LNCaP clone FGC (cell line): ENCODE measurements around the gene SEMA3B.
A peak's percentile ranks its signal among the peaks of the same experiment; 100 is the strongest.

ENCODE experiments used
- DNase-seq: peaks from one replicate; pipeline ENCODE4 v3.0.0-alpha.2; 2011; ENCODE audit warnings: low read depth
- H3K4me3 ChIP-seq: 2 replicates; pipeline ENCODE4 v1.5.1; 2011; ENCODE audit warnings: mild to moderate bottlenecking, low read depth, low read length, control low read depth
- TF ChIP-seq, protein P1 (sequence below): IDR thresholded peaks from 2 replicates; pipeline ENCODE4 v1.5.1; 2012; ENCODE audit warnings: mild to moderate bottlenecking; ENCODE audit not compliant: control insufficient read depth, insufficient read depth; ENCODE audit errors: extremely low read depth

Gene SEMA3B

GRCh38 chr3:50323614-50324199 lies 54.8 kb downstream of the SEMA3B start:
- TF ChIP-seq, protein P1, sequence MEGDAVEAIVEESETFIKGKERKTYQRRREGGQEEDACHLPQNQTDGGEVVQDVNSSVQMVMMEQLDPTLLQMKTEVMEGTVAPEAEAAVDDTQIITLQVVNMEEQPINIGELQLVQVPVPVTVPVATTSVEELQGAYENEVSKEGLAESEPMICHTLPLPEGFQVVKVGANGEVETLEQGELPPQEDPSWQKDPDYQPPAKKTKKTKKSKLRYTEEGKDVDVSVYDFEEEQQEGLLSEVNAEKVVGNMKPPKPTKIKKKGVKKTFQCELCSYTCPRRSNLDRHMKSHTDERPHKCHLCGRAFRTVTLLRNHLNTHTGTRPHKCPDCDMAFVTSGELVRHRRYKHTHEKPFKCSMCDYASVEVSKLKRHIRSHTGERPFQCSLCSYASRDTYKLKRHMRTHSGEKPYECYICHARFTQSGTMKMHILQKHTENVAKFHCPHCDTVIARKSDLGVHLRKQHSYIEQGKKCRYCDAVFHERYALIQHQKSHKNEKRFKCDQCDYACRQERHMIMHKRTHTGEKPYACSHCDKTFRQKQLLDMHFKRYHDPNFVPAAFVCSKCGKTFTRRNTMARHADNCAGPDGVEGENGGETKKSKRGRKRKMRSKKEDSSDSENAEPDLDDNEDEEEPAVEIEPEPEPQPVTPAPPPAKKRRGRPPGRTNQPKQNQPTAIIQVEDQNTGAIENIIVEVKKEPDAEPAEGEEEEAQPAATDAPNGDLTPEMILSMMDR, result no peak
- H3K4me3 ChIP-seq, result no peak overlapping the region
- DNase-seq, result no peak

DNA sequence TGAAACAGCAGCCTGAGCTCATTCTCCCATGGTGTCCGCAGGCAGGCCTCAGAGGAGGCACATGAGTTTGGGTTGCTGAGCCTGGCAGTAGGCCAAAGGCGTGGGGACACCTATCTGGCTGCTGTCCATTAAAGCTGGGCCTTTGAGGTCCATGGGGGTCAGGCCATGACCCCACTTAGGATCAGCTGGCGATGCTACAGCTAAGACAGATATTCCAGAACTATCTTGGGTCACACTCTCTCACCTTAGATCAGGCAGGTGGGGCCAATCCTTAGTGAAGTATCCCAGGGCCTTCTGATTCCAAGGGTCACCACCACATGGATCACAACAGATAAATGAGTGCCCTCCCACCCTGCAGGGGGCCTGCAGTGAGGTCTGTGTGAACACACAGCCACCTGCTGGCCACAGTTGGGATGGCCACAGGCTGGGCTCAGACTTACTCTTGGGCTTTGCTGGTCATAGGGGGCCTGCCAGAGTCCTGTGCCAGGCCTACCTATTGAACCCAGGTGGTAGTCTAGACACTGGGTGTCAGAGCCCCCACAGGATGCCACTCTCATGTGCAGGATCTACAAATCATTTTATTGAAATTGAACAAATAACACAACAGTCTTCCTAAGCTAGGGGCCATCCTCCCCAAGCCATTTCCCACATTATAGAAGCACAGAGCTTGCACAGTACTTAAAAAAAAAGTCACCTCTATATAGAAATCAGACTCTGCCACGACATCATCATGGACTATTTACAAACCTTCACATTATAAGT lies 55.6 kb downstream of the SEMA3B start:
- DNase-seq, result no peak
- TF ChIP-seq, protein P1, result peak; percentile 88
- H3K4me3 ChIP-seq, result no peak overlapping the region

- TF ChIP-seq, protein P1, result no peak
- DNase-seq, result no peak
- no peak overlapping the region for H3K4me3 ChIP-seq
Measured at GRCh38 chr3:50325113-50325480, 56.1 kb downstream of the SEMA3B start.

DNA sequence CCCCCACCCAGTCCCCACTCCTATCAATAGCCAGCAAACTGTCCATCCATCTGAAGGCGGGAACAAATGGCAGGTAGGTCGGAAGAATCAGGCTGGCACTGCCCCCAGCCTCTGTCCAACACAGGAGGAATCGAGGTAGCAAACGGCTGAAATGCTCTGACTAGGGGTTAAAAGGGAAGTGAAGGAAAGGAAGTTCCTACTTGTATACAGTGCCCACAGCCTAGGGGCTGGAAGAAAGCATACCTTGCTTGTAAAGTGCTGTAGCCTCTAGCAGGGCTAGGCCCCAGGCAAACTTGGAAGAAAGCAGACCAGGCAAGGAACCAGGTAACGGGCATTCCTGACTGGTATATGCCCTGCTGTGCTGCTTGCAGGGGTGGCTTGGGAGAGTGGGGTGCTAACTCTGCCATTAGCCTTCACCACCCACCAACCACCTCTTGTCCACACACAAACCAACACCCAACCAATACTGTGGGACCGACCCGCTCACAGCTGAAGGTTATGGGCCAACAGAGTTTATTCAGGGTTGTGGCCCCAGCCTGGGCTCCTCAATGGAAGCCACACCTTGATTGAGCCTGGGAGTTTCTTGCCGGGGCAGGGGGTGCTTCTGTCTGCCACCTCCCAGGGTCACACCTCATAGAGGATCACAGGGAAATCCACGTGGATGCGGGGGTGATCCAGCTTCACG lies 56.7 kb downstream of the SEMA3B start:
- DNase-seq, result no peak
- H3K4me3 ChIP-seq, result no peak overlapping the region
- TF ChIP-seq, protein P1, result no peak

DNA sequence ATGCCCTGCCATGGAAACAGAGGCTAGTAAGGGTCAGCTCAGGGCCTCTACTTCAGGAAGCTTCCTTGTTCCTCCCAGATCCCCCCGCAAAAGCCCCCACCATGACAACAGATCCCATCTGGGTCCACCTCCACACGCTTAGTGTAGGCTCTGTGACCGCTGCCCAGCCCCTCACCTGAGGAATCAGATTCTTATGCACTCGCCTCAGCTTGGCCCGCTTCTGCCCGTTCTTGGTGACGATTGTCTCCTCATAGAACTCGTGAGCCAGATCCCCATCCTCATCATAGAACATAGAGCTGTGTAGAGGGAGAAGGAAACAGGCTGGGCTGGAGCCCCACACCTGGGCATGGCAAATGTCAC lies 57.2 kb downstream of the SEMA3B start:
- DNase-seq, result no peak
- H3K4me3 ChIP-seq, result no peak overlapping the region
- TF ChIP-seq, protein P1, result no peak

DNA sequence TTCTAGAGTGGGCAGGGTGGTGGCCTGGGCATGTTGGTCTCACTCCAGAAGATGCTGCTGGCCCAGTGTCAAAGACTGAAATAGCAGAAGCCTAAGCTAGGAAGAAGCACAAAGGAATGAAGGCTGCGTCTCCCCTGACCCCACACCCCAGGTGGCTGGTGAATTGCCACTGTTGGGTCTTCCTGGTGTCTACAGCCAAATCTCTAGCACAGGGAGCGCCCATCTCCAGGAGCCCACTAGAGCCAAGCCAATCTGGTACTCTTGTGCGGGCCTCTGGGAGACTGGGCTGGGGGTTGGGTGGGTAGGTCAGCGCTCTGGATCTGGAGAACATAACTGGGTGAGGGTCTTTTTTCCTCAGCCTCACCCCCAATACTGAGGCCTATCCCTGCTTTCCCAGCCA lies 58.2 kb downstream of the SEMA3B start:
- no peak for DNase-seq
- H3K4me3 ChIP-seq, result peak overlapping the region; percentile 100
- TF ChIP-seq, protein P1, result no peak
